Measurements from ENCODE around the gene PARP12.

Gene PARP12

DNA sequence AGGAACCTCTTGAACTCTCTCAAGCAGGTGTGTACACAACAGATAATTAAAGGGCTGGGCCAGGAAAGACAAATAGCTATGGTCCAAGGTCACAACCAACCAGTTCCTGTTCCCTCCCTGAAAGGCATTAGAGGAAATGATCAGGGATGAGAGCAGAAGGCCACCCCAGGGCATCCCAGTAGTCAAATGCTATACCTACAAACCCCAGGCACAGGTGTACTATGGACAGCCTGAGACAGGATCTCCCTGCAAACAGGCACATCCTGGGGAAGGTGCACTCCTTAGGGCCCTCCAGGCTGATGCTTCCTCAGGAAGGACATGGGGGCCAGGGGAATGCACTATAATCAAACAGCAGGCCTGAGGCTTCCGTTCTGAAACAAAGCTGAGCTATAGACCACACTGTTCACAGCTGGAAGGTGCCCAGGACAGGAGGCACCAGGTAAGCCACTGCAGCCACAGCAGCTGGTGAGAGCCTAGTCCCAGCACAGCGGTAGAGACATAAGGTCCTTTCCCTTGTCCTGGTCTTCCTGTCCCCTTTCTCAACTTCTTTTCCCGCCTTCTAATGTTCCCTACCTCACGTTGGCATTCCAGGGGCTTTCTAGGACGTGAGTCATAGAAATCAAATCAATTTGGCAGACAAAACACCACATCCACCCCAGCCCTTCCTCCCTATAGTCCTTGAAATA lies 13.3 kb downstream of the PARP12 start:
- H3K36me3 ChIP-seq = peaks cover 42% of the 10 kb centered on the region
- no peak overlapping the region for H3K27ac ChIP-seq
- no peaks in the 10 kb centered on the region for H3K4me1 ChIP-seq (ENCODE audit: control insufficient read depth in 1 of 2, insufficient read depth in 1 of 2, low read depth in 1 of 2, low read length in 1 of 2)
- H3K9me3 ChIP-seq = no peaks in the 10 kb centered on the region
- no peak overlapping the region for H3K4me3 ChIP-seq (ENCODE audit: low read depth in 1 of 2, low read length in 1 of 2)
- TF ChIP-seq, protein P1, sequence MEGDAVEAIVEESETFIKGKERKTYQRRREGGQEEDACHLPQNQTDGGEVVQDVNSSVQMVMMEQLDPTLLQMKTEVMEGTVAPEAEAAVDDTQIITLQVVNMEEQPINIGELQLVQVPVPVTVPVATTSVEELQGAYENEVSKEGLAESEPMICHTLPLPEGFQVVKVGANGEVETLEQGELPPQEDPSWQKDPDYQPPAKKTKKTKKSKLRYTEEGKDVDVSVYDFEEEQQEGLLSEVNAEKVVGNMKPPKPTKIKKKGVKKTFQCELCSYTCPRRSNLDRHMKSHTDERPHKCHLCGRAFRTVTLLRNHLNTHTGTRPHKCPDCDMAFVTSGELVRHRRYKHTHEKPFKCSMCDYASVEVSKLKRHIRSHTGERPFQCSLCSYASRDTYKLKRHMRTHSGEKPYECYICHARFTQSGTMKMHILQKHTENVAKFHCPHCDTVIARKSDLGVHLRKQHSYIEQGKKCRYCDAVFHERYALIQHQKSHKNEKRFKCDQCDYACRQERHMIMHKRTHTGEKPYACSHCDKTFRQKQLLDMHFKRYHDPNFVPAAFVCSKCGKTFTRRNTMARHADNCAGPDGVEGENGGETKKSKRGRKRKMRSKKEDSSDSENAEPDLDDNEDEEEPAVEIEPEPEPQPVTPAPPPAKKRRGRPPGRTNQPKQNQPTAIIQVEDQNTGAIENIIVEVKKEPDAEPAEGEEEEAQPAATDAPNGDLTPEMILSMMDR (IDR thresholded peaks at IDR 0.05) = no peak
- no peaks in the 10 kb centered on the region for H3K27me3 ChIP-seq

DNA sequence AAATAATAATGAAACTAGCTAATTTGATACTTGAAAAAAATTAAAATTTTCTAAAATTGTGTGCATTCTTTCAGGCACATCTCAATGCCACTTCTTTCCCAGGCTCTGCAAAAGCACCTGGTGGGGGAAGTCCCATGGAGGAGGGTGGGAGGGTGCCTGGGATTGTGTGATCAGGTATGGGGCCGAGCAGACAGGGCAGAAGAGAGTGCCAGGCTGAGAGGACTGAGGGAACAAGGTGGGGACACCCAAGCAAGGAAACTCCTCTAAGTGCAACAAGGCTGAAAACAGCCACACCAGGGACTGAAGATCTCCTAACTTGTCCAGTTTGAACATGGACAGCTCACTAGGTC lies 13.8 kb downstream of the PARP12 start:
- H3K27ac ChIP-seq = no peak overlapping the region
- TF ChIP-seq, protein P1 (IDR thresholded peaks at IDR 0.05) = no peak
- H3K9me3 ChIP-seq = no peaks in the 10 kb centered on the region
- H3K4me3 ChIP-seq (ENCODE audit: low read depth in 1 of 2, low read length in 1 of 2) = no peak overlapping the region
- no peaks in the 10 kb centered on the region for H3K4me1 ChIP-seq (ENCODE audit: control insufficient read depth in 1 of 2, insufficient read depth in 1 of 2, low read depth in 1 of 2, low read length in 1 of 2)
- peaks cover 37% of the 10 kb centered on the region for H3K36me3 ChIP-seq
- H3K27me3 ChIP-seq = no peaks in the 10 kb centered on the region

DNA sequence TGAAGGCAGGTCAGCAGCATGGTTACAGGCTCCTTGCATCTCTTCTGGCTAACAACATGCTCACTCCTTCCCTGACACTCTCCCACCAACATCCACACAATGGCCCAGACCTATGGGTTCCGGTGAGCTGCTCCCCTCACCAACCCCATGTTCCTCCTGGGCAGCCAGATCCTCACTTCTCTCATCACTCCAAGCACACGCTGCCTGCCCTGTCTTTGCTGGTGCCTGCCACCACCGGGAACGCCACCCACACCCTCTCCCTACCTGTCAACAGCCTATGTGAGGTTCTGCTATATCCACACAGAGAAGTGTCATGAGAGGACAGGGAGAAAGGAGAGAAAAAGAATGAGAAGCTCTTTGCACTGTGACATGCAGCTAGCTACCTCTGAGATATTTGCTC lies 14.6 kb downstream of the PARP12 start:
- peaks cover 32% of the 10 kb centered on the region for H3K36me3 ChIP-seq
- no peaks in the 10 kb centered on the region for H3K4me1 ChIP-seq (ENCODE audit: control insufficient read depth in 1 of 2, insufficient read depth in 1 of 2, low read depth in 1 of 2, low read length in 1 of 2)
- TF ChIP-seq, protein P1 (IDR thresholded peaks at IDR 0.05) = no peak
- no peaks in the 10 kb centered on the region for H3K27me3 ChIP-seq
- H3K9me3 ChIP-seq = no peaks in the 10 kb centered on the region
- no peak overlapping the region for H3K4me3 ChIP-seq (ENCODE audit: low read depth in 1 of 2, low read length in 1 of 2)
- H3K27ac ChIP-seq = no peak overlapping the region

DNA sequence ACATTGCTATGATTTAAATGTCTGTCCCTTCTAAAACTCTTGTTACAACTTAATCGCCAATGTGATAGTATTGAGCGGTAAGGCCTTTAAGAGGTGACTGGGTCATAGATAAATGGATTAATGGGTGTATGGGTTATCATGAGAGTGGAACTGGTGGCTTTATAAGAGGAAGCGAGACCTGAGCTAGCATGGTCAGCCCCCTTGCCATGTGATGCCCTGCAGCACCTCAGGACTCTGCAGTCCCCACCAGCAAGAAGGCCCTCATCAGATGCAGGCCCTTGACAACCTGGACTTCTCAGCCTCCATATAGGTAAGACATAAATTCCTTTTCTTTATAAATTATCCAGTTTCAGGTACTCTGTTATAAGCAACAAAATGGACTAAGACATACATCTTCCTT lies 15.6 kb downstream of the PARP12 start:
- H3K27ac ChIP-seq = no peak overlapping the region
- H3K4me3 ChIP-seq (ENCODE audit: low read depth in 1 of 2, low read length in 1 of 2) = no peak overlapping the region
- TF ChIP-seq, protein P1 (IDR thresholded peaks at IDR 0.05) = no peak
- no peaks in the 10 kb centered on the region for H3K27me3 ChIP-seq
- no peaks in the 10 kb centered on the region for H3K9me3 ChIP-seq
- H3K4me1 ChIP-seq (ENCODE audit: control insufficient read depth in 1 of 2, insufficient read depth in 1 of 2, low read depth in 1 of 2, low read length in 1 of 2) = no peaks in the 10 kb centered on the region
- peaks cover 35% of the 10 kb centered on the region for H3K36me3 ChIP-seq

DNA sequence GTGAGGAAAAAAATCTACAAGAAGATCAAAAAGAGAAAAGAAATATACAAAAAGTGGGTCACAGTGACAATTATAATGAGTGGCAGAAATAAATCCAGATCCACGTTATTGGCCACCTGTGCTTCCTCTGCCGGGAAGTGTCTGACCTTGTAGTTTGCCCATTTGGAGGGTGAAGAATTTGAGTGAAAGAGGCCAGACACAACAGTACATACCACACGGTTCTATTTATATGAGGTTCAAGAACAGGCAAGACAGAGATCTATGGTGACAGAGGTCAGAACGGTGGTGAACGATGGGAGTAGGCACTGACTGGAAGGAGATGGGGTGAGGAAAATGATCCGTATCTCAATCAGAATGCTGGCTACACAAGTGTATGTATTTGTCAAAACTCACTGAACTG lies 17.1 kb downstream of the PARP12 start:
- H3K36me3 ChIP-seq = peaks cover 50% of the 10 kb centered on the region

More for the DNA sequence above, 17.1 kb downstream of the PARP12 start:
- H3K4me3 ChIP-seq (ENCODE audit: low read depth in 1 of 2, low read length in 1 of 2) = no peak overlapping the region
- no peaks in the 10 kb centered on the region for H3K4me1 ChIP-seq (ENCODE audit: control insufficient read depth in 1 of 2, insufficient read depth in 1 of 2, low read depth in 1 of 2, low read length in 1 of 2)
- H3K27me3 ChIP-seq = no peaks in the 10 kb centered on the region
- TF ChIP-seq, protein P1 (IDR thresholded peaks at IDR 0.05) = no peak
- no peaks in the 10 kb centered on the region for H3K9me3 ChIP-seq
- no peak overlapping the region for H3K27ac ChIP-seq
